GM19463 (cell line): ENCODE measurements around the gene SPAG5.

ENCODE experiments used
- ATAC-seq: cut with Tn5 transposase; IDR thresholded peaks from one replicate; pipeline ENCODE4 v1.9.1; 2021; ENCODE audit warnings: mild to moderate bottlenecking, moderate library complexity; ENCODE audit not compliant: unreplicated experiment

Gene SPAG5

DNA sequence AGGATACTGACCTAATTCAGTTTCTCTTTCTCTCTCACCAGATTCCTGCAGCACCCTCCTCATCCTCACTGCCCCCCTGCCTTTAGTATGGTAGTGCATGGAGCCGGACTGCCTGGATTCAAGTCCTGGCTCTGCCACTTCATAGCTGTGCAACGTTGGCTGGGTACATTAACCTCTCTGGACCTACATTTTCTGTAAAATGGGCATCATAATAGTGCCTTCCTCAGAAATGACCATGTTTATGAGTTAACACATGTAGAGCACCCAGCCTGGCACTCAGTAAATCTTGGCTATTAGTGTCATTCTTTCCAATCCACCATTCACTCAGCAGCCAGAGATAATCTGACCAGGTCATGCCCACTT is 53.7 kb downstream of the SPAG5 start:
- ATAC-seq = no peak

- no peak for ATAC-seq
These were observed 54.3 kb downstream of the SPAG5 start for GRCh38 chr17:28544402-28545140.

DNA sequence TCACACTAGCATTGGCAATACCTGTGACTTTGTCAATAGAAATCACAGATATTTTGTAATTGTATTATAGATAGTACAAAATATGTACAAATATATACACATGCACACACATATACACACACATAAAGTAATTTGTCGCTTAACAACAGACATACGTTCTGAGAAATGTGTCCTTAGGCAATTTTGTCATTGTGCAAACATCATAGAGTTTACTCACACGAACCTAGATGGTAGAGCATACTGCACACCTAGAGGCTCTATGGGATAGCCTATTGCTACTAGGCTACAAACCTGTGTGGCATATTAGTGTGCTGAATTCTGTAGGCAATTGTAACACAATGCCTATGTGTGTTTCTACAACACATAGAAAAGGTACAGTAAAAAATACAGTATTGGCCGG is 57.4 kb downstream of the SPAG5 start:
- ATAC-seq = no peak

DNA sequence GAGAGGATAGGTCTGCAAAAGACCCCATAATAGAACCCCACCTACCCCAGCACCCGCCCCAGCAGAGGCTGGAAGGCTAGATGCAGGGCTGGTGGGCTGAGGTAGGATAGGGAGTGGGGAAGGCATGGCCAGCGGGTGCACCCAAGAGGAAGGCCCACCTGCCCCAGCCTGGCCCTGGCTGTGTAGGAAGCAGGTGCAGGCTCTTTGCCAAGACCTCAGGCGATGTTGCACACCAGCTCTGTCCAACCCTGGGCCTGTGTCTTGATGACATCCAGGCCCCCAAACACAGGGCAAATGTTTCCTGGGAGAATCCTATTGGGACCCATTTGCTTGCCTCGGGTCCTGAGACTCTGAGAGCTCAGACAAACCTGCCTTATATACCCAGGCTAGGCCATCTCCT is 58.6 kb downstream of the SPAG5 start:
- ATAC-seq = no peak

DNA sequence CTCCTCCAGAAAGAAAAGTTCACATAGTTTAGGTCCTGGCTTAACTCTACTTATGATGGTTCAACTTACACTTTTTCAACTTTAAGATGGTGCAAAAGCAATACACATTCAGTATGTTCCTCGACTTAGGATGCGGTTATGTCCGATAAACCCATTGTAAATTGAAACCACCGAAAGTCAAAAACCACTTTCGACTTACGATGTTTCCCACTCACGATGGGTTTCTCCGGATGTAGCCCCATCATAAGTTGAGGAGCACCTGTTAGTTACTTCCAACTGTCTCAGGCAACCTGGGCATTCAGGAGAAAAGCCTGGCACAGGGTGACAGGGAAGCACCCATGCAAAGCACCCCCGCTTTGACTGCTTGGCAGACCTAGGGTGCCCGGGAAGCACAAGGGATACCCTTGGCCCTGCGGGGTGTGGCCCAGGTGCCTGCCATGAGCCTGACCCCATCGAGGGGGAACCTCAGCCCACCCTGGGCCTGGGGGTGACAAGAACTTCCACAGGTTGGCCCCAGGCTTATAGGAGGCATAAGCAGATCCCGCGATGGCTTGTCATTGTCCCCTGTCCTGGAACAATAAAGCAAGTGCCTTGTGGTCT is 60.4 kb downstream of the SPAG5 start:
- ATAC-seq = no peak

GRCh38 chr17:28537219-28537610 is 61.6 kb downstream of the SPAG5 start:
- ATAC-seq = no peak

GRCh38 chr17:28536532-28537218 is 62.1 kb downstream of the SPAG5 start:
- ATAC-seq = no peak

DNA sequence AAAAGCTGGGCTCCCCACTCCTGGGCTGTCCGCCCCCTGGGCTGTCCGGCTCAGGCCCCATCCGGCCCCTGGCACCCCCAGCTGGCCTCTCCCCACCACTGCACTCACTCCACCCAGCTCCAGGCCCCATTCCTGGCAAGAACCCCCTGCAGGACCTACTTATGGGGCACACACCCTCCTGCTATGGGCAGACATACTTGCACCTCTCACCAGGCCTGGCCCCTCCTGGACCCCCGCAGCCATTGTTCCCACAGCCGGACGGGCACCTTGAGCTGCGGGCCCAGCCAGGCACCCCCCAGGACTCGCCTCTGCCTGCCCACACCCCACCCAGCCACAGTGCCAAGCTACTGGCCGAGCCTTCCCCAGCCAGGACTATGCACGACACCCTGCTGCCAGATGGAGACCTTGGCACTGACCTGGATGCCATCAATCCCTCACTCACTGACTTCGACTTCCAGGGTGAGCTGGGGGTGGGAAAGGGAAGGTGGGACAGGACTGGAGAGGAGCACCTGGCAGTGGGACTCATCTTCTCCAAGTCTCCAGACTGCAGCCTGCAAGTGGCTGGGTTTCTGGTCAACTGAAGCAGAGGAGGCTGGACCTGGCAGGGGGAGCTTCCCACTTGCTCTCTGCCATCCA is 64.0 kb downstream of the SPAG5 start:
- ATAC-seq = no peak

GRCh38 chr17:28533091-28533807 is 65.6 kb downstream of the SPAG5 start:
- ATAC-seq = no peak

DNA sequence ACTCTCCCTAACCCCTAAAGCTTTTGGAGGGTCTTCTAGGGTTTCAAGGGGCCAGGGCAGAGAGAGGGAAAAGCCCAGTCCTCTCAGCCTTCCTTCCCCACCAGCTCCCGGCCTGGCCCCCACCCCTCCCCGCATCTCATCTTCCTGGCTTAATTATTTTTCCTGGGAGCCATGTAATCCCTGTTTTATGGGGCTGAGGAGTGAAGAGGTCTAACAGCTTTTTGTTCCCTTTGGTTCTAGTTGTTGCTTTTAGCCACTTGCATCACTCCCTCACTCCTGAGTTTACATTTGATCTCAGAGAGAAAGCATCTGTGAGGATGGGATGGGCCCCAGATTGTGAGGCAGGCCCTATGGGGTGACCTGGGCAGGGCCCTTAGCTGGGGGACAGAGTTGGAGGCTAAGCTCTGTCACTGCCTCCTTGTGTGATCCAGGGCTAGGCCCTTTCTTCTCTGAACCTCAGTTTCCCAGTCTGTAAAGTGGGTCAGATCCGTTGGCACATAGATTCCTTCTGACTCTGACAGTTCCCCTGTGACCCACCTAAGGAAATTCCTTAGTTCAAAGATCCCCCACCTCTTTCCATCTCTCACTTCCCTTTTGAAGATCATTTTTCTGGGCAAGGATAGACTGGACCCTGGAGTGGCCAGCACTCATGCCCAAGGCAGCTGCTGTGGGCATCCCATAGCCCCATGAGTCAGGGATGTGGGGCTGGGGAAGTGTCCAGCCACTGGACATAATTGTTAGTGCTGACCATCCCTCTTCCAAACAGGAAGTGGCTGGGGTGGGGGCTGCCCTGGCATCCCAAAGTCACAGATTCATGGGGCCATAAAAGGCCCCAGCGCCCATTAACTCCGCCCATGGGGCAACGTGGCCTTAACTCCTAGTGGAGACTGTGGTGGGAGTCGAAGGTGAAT is 66.5 kb downstream of the SPAG5 start:
- no peak for ATAC-seq

DNA sequence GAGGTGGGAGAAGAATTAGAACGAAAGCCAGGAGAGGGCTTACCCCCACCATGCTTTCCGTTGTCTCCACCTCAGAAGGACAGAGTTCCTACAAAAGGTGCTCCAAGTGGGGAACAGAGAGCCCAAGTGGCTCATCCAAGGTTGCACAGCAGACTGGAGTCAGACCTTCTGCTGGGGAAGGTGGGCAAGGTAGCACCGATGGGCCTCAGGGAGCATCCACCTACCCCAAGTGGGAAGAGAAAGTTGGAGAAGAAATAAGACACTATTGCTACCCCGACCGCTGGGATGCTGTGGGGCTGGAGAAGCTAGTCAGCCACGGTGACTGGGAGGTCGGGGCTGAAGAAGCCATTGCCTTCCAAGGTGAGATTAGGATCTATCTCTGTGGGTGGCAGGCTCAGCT is 67.9 kb downstream of the SPAG5 start:
- no peak for ATAC-seq

DNA sequence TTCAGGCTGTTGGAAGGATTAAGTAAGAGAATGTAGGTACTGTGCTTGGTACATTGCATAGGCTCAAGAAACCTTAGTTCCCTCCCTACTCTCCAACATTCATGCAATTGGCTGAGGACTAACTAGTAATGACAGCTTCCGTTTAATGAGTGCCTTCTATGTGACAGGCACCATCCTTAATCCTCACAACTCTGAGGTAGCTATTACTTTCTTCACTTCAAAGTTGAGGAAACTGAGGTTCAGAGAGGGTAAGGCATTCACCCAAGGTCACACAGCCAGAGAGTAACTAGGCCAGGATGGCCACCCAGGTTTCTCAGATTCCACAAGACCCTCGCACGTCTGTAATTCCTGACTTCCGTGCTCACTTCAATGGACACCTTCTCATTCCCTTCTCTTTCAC is 68.6 kb downstream of the SPAG5 start:
- no peak for ATAC-seq

GRCh38 chr17:28529013-28529400 is 69.8 kb downstream of the SPAG5 start:
- ATAC-seq = no peak

GRCh38 chr17:28528327-28529012 is 70.4 kb downstream of the SPAG5 start:
- no peak for ATAC-seq

DNA sequence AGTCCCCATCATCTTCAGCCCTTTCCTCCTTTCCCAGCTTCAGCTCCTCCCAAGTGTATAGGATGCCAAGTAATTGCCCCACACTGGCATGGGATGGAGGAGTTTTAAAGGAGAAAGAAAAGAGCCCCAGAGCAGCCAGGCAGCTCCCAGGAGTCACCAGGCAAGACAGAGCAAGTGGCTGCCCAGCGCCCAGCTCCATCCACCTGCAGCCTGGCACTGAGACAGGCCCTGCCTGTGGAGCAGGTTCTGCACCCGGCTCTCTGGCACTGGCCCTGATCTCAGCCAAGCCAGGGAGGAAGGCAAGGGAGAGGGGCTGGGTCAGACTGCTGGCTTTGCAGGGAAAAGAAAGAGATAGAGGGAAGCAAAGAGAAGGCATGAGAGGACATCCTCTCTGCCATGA is 71.0 kb downstream of the SPAG5 start:
- no peak for ATAC-seq
